GM21529 (cell line): Measurements from ENCODE around the gene ATP13A1.

Source experiments
- ATAC-seq: cut with Tn5 transposase; IDR thresholded peaks from one replicate; pipeline ENCODE4 v1.9.1; 2021; ENCODE audit not compliant: unreplicated experiment

Gene ATP13A1

GRCh38 chr19:19645233-19645870 is 18.1 kb downstream of the ATP13A1 start:
- ATAC-seq = no peak

GRCh38 chr19:19644054-19644388 is 19.5 kb downstream of the ATP13A1 start:
- ATAC-seq = no peak

DNA sequence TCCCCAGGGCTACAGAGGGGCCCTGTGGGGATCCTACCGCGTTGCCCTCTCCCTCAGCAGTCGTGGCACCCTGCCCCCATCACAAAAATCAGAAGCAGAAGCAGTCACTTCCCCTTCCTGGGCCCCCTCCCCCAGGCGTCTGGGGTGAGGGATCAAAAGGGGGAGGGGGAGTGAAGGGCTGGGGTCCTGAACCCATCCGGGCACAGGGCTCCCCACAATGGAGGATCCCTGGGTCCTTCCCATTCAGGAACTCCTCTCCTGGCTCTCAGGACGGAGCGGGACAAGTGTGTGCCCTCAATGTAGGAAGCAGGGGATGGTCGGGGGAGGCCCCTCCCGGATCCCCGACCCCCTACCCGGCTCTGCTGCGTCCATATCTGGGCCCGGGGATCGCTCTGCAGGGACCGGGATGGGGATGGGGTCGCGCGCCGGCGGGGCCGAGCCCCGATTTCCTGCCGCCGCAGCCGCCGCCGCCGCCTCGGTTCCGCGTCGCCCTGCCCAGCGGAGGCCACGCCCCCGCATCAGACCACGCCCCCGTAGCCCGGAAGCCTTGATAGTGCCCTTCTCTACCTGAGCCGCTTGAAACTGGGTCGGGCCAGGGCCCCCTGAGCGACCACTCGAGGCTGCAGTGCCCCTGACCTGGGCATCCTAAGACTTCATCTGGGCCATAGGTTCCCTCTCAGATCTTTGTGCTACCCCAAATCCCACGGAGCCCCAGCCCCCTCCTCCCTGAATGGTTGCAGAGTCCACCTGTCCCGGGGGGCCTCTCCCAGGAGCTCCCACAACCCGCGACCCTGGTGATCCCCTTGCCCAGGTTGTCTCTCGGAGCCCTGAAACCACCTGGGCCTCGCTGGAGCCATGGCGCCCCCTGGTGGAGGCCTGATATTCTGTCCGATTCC is 20.1 kb downstream of the ATP13A1 start, which contains the start of gene GMIP:
Gene GMIP (minus strand): TSS at position 500 of the 896 bp plus-strand sequence. CDS start 128 bp downstream, at position 372.
- peak; percentile 72 for ATAC-seq

DNA sequence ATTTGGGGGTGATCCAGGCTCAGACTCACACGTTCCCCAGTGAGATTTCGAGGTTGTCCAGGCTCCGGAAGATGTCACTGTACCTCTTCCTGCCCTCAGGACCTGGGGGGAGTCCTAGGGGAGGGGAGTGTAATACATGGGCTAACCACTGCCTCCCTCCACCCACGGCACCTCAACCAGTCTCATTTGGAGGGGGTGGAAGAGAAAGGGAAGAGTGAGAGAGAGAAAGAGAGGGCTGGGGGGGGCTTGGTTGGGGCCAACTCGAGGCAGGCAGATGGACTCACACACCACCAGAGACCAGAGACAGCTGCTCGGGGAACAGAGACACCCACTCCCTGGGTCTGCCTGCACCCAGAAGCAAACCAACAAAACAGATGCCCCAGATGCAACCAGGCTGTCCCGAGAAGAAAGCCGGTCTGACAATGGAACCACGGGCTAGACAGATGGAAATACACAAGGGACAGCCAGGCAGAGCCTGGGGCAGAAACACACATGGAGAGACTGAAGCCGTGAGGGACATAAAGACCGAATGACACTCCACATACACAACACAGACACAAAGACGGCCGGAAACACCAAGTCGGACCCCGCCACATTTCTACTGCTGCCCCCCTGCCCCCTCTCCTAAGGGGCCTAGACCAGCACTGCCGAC is 20.8 kb downstream of the ATP13A1 start:
- peak; percentile 17 for ATAC-seq

DNA sequence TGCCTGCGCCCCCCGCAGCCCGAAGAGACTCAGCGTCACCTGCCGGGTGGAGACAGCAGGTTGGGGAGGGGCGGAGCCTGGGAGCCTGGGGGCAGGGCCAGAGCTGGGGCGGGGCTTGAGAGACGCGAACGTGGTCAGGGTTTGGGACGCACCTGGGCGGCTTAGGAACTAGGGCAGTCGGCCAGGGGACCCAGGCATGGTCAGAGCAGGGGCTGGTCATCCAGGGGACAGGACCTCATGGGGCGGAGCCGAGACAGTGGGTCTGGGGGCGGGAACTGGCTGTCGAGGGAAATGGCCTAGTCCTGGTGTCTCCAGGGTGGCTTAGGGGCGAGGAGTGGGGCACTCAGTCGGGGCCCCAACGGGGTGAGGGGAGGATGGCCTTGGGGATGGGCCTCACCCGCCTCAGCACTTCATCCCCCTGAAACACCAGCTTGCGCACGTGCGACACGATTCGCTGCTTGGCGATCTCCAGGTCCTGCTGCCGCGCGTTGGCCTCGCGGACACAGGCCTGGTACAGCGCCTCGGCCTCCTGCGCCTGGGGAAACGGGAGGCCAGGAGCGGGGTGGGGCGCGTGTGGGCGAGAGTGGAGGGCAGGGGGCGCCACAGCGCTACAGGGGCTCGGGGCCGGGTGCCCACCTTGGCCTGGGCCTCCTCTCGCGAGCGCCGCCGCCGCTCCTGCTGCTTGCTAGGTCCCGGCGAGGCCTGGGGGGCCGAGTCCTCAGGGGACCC is 25.8 kb downstream of the ATP13A1 start:
- ATAC-seq = no peak

- ATAC-seq = no peak
Observed at GRCh38 chr19:19637186-19637522, 26.3 kb downstream of the ATP13A1 start.

DNA sequence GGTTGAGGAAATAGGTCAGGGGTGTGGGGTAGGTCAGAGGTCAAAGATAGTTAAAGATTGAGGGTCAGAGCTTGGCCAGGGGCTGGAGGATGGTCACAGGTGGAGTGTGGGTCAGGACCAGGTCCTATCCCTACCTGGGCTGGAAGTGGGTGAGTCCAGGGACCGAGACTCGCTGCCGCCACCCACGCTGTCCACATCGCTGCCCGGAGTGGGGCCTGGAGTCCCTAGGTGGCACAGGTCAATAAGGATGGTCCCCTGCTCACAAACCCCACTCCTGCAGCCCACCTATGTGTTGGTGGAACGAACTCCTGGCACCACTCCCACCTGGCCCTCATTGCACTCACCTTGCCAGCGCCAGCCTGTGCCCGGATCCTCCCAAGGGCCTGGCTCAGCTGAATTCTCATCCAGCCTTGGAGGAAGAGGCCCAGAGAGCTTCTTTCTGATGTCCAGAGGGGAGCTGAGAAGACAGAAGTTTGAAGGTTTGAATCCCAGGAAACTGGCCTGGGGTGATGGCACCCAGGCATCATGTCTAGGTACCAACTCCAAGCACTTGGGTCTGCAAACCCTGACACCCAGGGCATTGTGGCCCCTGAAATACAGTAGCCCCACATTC is 26.8 kb downstream of the ATP13A1 start:
- no peak for ATAC-seq

GRCh38 chr19:19635313-19635702 is 28.2 kb downstream of the ATP13A1 start:
- ATAC-seq = no peak

- ATAC-seq = no peak
Observed at GRCh38 chr19:19634516-19635312, 28.8 kb downstream of the ATP13A1 start.

GRCh38 chr19:19633711-19634515 is 29.6 kb downstream of the ATP13A1 start:
- no peak for ATAC-seq

DNA sequence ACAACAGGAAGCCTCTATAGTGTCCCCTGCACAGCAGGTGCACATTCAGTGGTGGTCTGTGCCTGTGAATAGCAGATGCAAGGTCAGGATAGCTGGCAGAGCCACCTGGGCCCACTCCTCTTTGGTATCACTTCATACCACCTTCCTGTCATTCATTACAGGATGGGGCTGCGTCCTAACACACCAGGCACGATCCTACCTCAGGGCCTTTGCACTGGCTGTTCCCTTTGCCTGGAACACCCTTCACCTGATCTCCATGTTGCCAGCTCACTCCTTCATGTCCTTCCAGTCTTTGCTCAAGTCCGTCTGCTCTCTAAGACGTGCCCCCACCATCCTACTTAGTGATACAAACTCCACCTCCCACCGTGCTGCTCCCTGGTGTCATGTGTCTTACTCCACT is 30.8 kb downstream of the ATP13A1 start:
- no peak for ATAC-seq

- ATAC-seq = no peak
Observed at GRCh38 chr19:19631346-19631745, 32.1 kb downstream of the ATP13A1 start.

- no peak for ATAC-seq
Observed at GRCh38 chr19:19630426-19630825, 33.0 kb downstream of the ATP13A1 start.

DNA sequence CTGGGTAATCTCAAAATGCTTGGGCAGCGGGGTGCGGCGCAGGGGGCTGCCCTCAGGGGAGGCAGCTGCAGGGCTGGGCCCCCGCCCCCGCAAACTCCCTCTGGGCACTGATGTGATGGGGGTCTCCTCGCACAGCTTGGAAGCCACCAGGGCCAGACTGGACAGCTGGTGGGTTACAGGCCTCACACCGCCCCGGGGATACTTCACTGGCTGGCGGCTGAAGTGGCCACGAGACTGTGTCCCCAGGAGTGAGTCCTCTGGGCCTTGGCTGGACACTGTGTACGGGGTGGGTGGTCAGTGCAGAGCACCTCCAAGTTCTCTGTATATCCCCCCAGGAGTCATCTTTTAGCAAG is 33.4 kb downstream of the ATP13A1 start:
- no peak for ATAC-seq

DNA sequence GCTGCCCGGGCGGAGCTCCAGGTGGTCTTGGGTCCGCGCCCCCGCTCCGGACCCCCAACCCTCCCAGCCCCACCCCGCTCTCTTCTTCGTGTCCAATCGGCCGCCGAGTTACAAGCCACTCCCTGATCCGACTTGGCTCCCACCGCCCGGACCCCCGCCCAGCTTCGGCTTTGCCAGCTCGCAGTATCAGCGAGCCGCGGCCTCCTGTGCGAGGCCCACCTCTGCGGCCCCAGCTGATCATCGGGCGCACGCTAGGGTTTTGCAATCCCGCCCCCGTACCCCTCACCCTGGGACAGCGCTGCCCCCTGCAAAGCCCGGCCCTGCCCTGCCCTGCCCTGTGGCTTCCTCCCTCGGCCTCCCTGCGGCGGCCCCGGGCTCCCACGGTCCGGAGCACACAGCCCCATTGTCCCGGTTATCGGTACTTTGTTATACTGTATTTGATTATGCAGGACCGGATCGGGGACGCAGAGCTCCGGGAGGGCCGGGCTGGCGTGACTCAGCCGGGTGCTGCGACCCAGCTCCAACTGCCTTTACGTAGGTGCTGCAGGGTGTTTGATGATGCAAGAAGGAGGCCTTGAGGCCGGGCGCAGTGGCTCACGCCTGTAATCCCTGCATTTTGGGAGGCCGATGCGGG is 34.9 kb downstream of the ATP13A1 start:
- no peak for ATAC-seq

GRCh38 chr19:19627621-19628500 is 35.6 kb downstream of the ATP13A1 start, which contains the start of gene LPAR2:
LPAR2 (minus strand) TSS chr19:19628220; CDS start chr19:19627275, 945 bp downstream.
- peak; percentile 72 for ATAC-seq

DNA sequence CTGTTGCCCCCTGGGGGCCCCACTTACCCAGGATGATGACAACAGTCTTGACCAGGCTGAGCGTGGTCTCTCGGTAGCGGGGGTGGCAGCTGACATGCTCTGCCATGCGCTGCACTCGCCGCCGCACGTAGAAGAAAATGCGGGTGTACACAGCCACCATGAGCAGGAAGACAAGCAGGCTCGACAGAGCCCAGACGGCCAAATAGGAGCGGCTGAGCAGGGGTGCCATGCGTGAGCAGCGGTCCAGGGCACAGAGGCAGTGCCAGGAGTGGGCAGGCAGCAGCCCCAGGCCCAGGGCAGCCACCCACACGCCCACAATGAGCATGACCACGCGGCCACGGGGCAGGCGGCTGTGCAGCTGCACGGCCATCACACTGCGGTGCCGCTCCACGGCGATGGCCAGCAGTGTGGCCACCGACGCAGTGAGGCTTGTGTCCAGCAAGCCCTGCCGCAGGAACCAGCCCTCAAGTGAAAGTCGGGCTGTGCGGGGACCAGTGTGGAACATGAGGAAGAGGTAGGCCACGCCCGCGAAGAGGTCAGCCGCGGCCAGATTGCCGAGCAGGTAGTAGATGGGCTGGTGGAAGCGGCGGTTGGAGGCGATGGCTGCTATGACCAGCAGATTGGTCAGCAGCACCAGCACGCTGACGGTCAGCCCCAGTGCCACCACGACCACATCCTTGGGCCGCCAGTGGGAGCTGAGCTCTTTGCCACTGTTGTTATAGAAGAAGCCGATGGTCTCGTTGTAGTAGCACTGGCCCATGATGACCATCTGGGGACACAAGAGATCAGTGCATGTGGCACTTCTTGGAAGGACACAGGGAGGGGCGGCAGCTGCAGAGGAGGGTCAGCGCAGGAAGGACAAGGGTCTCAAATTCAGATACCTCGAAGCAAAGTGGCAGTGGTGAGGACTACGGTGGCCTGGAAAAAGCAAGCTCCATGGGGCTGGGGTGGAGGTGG is 36.7 kb downstream of the ATP13A1 start:
- no peak for ATAC-seq
